ENCODE measurements around the gene WNT7A.

- no peak for TF ChIP-seq CTCF (IDR thresholded peaks at IDR 0.05)
- no peak for TF ChIP-seq POLR2A (IDR thresholded peaks at IDR 0.05)
These were observed 50.6 kb downstream of the WNT7A start for GRCh38 chr3:13829311-13829710.

Data from upper lobe of left lung (tissue), 4 donors.